Esophagus muscularis mucosa (tissue), 4 donors: ENCODE data around the gene CNTLN. TPM values are rescaled to one million over a fixed set of nuclear protein-coding genes. Genes with fewer than 3 reads are reported as not detected.
A peak's percentile ranks its signal among the peaks of the same experiment; 100 is the strongest.
"Not testable (repeated sequence)": the region's sequence is repeated elsewhere in the genome, so short reads cannot be mapped to it uniquely, and the experiment has no call there.

Source experiments
- DNase-seq: peaks from one replicate; pipeline ENCODE4 v3.0.0-alpha.2; 2017; ENCODE audit errors: extremely low spot score
- H3K27ac ChIP-seq, 4 donors: fragments of 200-600 bp; sonication (generic); replicated peaks in 1 of 4; 1 replicate in 3 of 4; 2 replicates in 1 of 4; pipeline ENCODE4 v1.5.1; 2016 to 2019; ENCODE audit warnings: mild to moderate bottlenecking in 1 of 4
- H3K27me3 ChIP-seq, 4 donors: fragments of 200-600 bp; sonication (generic); one replicate each; pipeline versions ENCODE4 v1.5.1 to v1.6.0; 2016 to 2019
- H3K36me3 ChIP-seq, 4 donors: fragments of 200-600 bp; sonication (generic); one replicate each; pipeline ENCODE4 v1.5.1; 2016 to 2019
- H3K4me1 ChIP-seq, 4 donors: fragments of 200-600 bp; sonication (generic); one replicate each; pipeline ENCODE4 v1.5.1; 2016 to 2019
- H3K4me3 ChIP-seq, 4 donors: fragments of 200-600 bp; sonication (generic); 1 replicate in 2 of 4; 2 replicates in 2 of 4; pipeline ENCODE4 v1.5.1; 2016 to 2019; ENCODE audit warnings: mild to moderate bottlenecking in 4 of 4, moderate library complexity in 1 of 4
- H3K9me3 ChIP-seq, 4 donors: fragments of 200-600 bp; sonication (generic); 1 replicate in 3 of 4; 2 replicates in 1 of 4; pipeline ENCODE4 v1.5.1; 2016 to 2019
- CTCF ChIP-seq, 3 experiments: fragments of 200-600 bp in 2 of 3; fragments of 450-650 bp in 1 of 3; sonication (generic) in 2 of 3; IDR thresholded peaks; one replicate each; pipeline ENCODE4 v1.5.1; 2017 to 2019; ENCODE audit warnings: antibody characterized with exemption in 3 of 3, mild to moderate bottlenecking in 2 of 3, moderate library complexity in 1 of 3
- EP300 ChIP-seq: sonication (generic); formaldehyde crosslinking; IDR thresholded peaks from one replicate; pipeline ENCODE4 v1.6.1; 2017; ENCODE audit warnings: antibody characterized with exemption
- POLR2A ChIP-seq: fragments of 450-650 bp; IDR thresholded peaks from one replicate; pipeline ENCODE4 v1.6.1; 2017; ENCODE audit warnings: antibody characterized with exemption, moderate library complexity, mild to moderate bottlenecking, low read depth
- POLR2AphosphoS5 ChIP-seq, 2 donors: sonication (generic); formaldehyde crosslinking; IDR thresholded peaks; one replicate each; pipeline ENCODE4 v1.6.1; 2017; ENCODE audit warnings: antibody characterized with exemption in 2 of 2
- WGBS: methylation state at CpG from one replicate; pipeline ENCODE4 v1.1.5; 2018; 5-methylcytosine and 5-hydroxymethylcytosine counted together
- intact Hi-C: fragments of 100-400 bp; cut with DNase I; formaldehyde crosslinking; loops from one replicate; pipeline ENCODE4 v1.15.1; 2023
- total RNA-seq, 4 donors: library from RNA; depleted of rRNA; stranded (reverse); fragments of >200 nt; gene quantifications; one replicate each; pipeline versions ENCODE4 v1.1.0 to v1.2.1, GENCODE V29; 2016

Gene CNTLN
- total RNA-seq, 4 donors from 2014 or later = 9.4 to 14.1 (median 12.0) TPM

DNA sequence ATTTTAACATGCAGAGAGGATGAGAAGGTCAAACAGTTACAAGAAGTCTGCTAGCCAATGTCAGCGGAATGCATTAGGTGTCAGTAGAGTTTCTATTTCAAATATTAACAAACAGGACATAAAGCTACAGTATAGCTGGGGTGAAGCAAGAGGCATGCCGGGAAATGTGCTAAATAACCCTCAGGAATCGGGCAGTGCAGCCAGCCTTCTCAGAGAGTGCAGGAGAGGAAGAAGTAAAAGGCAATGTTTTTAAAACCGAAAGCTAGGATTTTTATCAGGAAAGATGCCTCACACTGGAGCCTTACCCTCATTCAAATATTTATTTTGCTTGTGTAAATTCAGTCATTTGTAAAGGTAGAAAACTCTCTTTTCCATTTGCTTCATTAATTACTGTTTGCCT is 384.9 kb downstream of the CNTLN start:
- TF ChIP-seq EP300 (no peak), POLR2AphosphoS5 (IDR thresholded peaks at IDR 0.05) (no peak), CTCF (IDR thresholded peaks at IDR 0.05) (no peak), POLR2A (no peak)
- Histone ChIP-seq H3K36me3 (no peaks in the 10 kb centered on the region), H3K27me3 (no peaks in the 10 kb centered on the region), H3K9me3 (no peaks in the 10 kb centered on the region), H3K4me3 (no peak overlapping the region), H3K27ac (no peak overlapping the region), H3K4me1 (peaks cover 0 to 16% (median 14%) of the 10 kb centered on the region in 4 donors)
- intact Hi-C loops = no loop called here
- DNase-seq = peak; percentile 82
- WGBS = 18% methylated on average over 4 of the region's 4 CpGs

DNA sequence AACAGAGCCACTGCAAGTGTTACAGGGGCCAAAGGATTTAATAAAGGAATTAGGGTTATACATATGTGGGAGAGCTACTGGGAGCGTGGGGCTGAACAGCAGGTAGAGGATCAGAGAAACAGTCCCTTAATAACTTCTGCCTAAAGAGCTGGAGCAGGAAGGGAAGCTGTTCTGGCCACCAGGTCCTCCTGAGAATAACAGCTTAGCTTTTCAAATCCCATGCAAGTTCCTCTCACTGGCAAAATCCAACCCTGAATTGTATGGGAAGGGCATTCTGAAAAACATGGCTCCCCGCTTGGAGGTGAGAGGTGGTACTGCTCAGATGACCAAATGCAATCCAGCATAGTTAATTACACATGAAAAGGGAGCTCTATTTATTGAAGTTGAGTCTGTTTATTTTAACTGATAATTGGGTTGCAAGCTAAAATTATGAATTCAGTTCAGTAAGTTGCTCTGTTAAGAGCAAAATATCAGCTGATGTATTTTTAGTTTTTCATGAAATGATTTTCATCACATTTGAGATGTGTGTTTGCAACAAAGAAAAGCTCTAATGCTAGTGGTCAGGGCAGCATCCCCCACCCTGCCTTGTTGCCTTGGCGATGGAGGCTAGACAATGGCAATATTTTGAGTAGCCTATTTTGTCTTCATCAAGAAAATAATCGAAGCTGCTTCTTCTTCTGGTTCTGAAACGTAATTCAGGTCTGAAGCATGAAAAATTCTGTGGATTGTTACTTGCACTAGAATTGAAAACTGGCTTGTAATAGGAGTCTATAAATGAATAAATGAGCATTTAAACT is 385.6 kb downstream of the CNTLN start:
- Histone ChIP-seq H3K27me3 (no peaks in the 10 kb centered on the region), H3K4me1 (peaks cover 0 to 16% (median 14%) of the 10 kb centered on the region in 4 donors), H3K9me3 (no peaks in the 10 kb centered on the region), H3K4me3 (no peak overlapping the region), H3K27ac (no peak overlapping the region), H3K36me3 (no peaks in the 10 kb centered on the region)
- intact Hi-C loops = no loop called here
- DNase-seq = peak; percentile 87
- TF ChIP-seq CTCF (IDR thresholded peaks at IDR 0.05) = no peak
- no peak for TF ChIP-seq POLR2AphosphoS5 (IDR thresholded peaks at IDR 0.05)
- no peak for TF ChIP-seq EP300
- no peak for TF ChIP-seq POLR2A
- 76% methylated on average over 5 of the region's 5 CpGs for WGBS

DNA sequence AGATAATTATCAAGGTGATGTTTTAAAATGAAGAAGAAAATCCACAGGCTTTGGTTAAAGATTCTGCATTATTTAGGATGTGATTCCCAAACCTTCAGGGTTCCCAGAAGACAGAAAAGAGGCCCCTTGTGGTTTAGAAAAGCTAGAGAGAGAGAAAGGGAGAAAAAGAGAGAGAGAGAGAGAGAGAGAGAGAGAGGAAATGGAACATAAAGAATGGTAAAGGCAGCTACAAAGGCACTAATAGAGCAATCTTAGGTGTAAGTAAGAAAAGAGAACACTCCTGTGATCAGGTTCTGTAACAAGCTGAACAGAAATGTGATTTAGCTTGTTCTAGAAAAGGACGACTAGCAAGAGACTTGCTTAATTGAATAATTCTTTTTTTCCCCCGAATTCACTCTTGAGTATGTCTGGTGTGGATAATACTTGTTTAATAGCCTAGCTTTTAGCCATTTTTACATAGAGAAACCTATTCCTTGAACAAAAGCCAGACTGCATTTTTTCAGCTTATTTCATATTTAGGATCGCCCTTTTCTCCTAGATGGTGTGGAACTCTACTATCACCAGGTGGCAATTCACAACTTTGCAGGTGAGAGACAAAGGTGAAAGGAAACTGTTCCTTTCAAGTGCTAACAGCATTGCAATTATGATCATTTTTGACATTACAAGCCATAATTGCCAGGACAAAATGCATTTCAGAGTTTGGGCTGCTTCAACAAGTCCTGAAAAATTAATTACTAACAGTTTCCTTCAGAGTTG is 386.4 kb downstream of the CNTLN start:
- TF ChIP-seq POLR2AphosphoS5 (IDR thresholded peaks at IDR 0.05) (no peak), POLR2A (no peak), EP300 (no peak), CTCF (IDR thresholded peaks at IDR 0.05) (no peak)
- Histone ChIP-seq H3K4me3 (no peak overlapping the region), H3K27ac (no peak overlapping the region), H3K4me1 (peaks cover 0 to 16% (median 14%) of the 10 kb centered on the region in 4 donors), H3K9me3 (no peaks in the 10 kb centered on the region), H3K36me3 (no peaks in the 10 kb centered on the region), H3K27me3 (no peaks in the 10 kb centered on the region)
- DNase-seq = no peak
- WGBS = 83% methylated on average over 3 of the region's 3 CpGs
- intact Hi-C loops = no loop called here

DNA sequence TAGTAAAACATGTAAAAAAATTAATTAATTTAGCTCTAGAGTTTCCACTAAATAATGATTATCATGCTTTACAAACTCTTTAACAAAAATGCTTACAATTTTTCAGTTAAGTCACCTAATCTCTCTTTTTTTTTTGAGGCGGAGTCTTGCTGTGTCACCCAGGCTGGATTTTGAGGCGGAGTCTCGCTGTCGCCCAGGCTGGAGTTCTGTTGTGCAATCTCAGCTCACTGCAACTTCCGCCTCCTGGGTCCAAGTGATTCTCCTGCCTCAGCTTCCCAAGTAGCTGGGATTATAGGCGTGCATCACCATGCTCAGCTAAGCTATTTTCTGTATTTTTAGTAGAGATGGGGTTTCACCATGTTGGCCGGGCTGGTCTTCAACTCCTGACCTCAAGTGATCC is 391.9 kb downstream of the CNTLN start:
- intact Hi-C loops, H3K36me3 ChIP-seq, H3K4me1 ChIP-seq, H3K9me3 ChIP-seq, H3K27me3 ChIP-seq, H3K27ac ChIP-seq, H3K4me3 ChIP-seq: not testable (repeated sequence)
- 87% methylated on average over 7 of the region's 7 CpGs for WGBS
- DNase-seq = peak; percentile 26

GRCh38 chr9:17528859-17529258 is 394.0 kb downstream of the CNTLN start:
- TF ChIP-seq EP300 (no peak), CTCF (IDR thresholded peaks at IDR 0.05) (peak; percentile 29 to 42 (median 35))
- no peaks in the 10 kb centered on the region for H3K9me3 ChIP-seq
- intact Hi-C loops = no loop called here
- no peak overlapping the region for H3K4me3 ChIP-seq
- H3K27me3 ChIP-seq = no peaks in the 10 kb centered on the region
- no peak overlapping the region for H3K27ac ChIP-seq
- no peaks in the 10 kb centered on the region for H3K4me1 ChIP-seq
- DNase-seq = no peak
- H3K36me3 ChIP-seq = no peaks in the 10 kb centered on the region
